HUDEP-2 (cell line): ENCODE data around the gene ELMOD1.

ENCODE experiments used
- DNase-seq, 76 experiments: peaks; one replicate each; lab custom pipeline; 2025; ENCODE audit not compliant: unreplicated experiment in 76 of 76; lab: John Stamatoyannopoulos, UW

ELMOD1 gene

GRCh38 chr11:107682171-107682570 is 91.2 kb downstream of the ELMOD1 start:
- no peak for DNase-seq

GRCh38 chr11:107682572-107682971 is 91.6 kb downstream of the ELMOD1 start:
- DNase-seq = no peak

DNA sequence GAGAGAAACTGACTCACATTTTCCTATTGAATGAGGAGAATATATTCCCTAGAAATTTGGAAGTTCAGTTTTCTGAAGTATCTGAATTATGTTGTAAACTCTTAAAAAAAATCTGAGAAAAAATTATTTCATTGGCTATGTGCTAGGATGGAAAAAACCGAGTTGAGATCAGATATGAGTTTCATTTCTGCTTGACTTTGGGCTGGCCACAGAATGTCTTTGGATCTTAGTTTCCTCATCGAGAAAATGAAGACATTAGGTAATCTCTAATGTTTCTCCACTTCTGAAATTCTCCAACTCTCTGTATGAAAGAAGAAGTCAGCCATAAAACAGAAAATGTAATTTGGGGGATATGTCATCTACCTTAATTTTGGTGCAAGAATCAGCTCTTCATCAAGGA is 92.1 kb downstream of the ELMOD1 start:
- DNase-seq = no peak

GRCh38 chr11:107683807-107684206 is 92.9 kb downstream of the ELMOD1 start:
- DNase-seq = peak in 1 of 76 experiments; percentile 3

DNA sequence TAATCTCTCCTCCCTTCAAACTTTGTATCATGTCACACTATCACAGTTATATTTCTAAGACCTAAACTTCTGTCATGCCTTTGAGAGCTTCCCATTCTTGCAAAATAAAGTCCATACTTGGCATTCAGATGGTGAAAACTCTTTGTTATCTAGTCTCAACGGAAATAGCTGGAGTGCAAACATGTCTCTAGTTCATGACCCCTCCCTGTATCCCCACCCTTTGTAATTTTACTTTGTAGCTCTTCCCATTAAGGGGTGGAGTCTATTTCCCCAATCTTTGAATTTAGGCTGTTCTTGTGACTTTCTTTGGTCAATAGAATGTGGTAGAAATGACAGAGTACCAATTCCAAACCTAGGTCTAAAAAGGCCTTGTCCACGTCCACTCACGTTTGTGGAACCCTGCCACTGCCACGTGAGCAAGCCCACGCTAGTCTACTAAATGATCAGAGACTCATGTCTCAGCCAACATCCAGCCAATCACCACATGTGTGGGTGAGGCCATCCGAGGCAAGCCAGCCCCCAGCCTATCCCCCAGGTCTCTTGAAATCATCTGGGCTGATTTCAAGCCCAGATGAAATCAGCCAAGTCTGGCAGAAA is 97.5 kb downstream of the ELMOD1 start:
- DNase-seq = peak in 1 of 76 experiments; percentile 1

- DNase-seq = peak in 56 of 76 experiments; percentile 1 to 69 (median 35)
Observed at GRCh38 chr11:107689317-107690202, 98.6 kb downstream of the ELMOD1 start.

DNA sequence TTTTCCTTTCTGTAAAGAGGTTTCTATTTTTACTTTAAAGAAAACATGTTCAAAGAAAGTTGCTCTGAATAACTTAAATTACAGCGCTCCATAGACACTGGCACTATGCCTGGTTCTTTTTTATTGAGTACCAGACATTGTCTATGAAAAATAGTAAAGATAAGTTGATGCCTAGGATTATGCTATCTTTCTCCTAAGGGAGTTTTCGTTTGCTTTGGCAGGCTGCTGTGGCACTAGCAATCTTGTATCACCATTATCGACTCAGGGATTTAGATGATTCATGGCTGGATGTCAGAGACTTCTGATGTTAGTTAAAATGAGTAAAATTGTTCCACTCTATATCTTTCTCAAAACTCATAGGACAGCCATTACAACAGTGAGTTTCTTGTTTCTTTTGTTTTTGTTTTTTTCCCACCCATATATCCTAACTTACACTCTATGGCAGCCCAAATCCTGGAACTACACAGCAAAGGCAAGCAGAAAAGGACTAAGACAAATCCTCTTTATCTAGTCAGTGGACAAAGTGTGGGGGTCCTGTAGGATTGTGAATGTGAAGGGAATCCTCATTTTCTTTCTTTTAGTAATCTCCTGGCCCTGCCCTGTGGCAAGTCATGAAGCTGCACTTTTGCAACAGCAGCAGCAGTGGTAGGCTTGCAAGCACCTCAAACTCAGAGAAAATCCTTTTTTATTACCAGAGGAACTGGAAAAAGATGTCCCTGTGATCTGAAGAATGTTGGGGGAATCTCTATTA is 100.2 kb downstream of the ELMOD1 start:
- DNase-seq = no peak

DNA sequence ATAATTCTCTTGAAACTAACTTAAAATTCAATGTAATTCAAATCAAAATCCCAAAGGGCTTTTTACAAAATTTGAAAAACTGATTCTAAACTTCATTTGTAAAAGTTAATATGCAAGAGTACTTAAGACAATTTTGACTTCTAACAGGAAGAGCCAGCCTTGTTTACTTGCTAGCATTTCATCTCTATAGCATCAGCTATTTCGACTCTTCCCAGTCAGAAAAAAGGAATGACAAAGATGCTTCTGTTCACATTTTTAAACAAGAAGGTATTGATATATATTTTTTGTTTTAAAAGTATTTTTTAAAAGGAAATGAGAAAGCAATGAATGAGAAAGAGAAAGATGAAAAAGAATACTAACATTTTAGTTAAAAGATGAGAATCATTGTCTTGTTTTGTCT is 104.5 kb downstream of the ELMOD1 start:
- no peak for DNase-seq

DNA sequence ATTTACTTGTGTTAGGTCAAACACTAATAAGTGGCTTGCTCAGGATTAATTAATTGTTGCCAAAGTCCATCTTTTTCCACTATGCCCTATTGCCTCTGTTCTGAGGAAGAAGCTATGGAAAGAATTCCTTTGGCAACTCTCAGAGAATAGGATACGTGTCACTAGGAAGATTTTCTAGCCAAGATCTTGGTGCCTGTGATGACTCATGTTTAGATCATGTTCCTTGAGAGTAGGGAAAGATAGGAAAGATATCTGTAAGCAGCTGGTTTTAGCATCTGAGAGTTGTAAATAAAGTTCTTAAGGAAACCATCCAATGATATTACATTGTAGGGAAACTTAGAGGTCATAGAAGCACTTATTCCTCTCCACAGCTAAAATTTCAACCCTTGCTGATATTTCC is 105.2 kb downstream of the ELMOD1 start:
- no peak for DNase-seq

- no peak for DNase-seq
Observed at GRCh38 chr11:107697291-107697690, 106.3 kb downstream of the ELMOD1 start.

GRCh38 chr11:107699371-107700285 is 108.7 kb downstream of the ELMOD1 start:
- DNase-seq = no peak

DNA sequence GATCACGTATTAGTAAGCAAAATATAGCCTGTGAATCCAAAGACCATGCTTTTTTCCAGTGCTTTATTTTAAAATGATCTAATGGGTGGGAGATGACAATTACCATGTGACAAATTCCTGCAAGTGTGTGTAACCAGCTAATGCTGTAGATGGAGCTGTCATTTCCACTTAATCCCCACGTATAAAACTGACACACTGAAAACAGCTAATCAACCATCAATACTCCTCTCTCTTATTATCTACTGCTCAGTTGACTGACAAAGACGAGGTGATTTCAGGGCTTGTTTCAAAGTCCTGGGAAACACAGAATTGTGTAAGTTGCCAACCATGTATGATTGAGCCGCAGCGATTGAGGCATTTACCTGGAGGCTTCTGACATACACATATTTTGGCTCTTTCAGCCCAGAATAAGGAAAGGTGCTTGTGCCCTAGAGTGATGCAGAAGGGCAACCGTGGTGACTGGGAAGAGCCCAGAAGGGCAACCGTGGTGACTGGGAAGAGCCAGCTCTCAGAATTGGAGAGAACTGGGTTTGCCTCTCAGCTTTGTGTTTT is 111.2 kb downstream of the ELMOD1 start:
- DNase-seq = no peak

- no peak for DNase-seq
Observed at GRCh38 chr11:107702723-107703122, 111.8 kb downstream of the ELMOD1 start.

DNA sequence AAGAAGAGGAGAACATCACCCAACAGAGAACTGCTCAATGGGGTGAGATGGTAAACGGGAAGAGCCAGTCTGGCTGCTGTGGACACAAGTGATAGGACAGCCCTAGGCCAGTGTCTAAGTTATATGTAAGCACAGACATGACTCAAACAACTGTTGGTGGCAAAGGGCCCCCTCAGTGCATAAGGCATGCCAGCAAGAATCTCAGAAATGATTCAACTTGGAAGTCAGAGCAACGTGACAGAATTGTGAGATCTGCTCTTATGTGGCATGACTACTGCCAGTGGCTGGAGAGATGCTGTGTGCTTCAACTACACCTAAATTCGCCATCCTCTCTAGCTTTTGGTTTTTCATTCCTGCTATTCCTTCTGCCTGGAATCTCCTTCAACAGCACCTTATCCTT is 113.5 kb downstream of the ELMOD1 start:
- no peak for DNase-seq

DNA sequence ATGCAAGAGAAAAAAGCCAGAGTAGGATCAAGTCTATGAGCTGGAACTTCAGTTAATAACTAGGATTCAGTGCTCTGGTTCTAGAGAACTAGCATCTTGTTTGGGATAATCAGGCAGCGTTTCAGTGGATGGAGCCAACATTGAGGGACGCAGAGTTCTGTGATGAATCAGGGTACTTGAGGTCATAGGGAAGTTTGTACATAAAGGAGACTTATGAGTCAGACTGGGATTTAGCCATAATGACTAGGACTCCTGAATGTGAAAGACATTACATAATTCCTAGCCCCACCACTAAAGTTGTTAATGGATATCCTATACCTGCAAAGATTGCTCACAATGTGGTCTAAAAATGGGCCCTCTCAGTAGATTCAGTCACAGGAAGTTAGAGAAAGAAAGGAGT is 114.1 kb downstream of the ELMOD1 start:
- no peak for DNase-seq

DNA sequence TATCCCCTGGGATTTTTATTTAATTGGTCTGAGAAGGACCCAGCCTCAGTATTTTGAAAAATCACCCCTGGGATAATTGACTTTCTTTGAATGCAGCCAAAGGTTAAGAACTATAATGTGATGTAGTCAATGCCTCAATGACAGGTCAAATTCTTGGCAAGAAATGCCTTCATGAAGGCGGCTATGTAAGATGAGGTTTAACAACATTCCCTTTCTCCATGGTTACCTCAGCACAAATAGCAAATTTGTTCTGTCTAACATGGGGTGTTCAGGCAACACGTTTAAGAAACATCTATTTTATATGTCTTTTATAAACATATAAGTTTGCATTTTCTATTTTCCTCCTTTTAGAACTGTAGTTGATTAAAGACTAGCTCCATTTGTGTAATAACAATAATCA is 115.6 kb downstream of the ELMOD1 start:
- DNase-seq = no peak

- no peak for DNase-seq
Observed at GRCh38 chr11:107707215-107707671, 116.3 kb downstream of the ELMOD1 start.

DNA sequence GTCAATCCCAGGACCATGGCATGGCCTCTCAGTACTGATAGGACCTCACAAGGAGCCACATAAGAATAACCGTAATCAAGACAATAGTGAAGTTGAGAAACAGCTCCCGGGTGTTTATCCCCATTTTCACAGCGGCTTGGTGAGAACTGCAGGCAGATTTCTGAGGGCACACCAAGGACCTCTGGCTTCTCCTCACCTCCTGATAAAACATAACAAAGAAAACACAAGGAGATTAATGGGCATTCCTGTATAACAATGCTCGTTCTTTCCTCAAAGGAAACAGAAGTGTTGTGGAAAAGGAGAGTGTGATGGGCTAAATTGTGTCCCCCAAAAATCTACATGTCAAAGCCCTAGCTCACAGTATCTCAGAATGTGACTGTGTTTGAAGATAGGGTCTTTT is 116.9 kb downstream of the ELMOD1 start:
- DNase-seq = no peak

GRCh38 chr11:107708792-107709191 is 117.8 kb downstream of the ELMOD1 start:
- no peak for DNase-seq

GRCh38 chr11:107710301-107710700 is 119.4 kb downstream of the ELMOD1 start:
- DNase-seq = no peak
